ENCODE measurements around the gene NRG2.

The NRG2 gene

GRCh38 chr5:140011297-140011802, 31.7 kb downstream of the NRG2 start:
- H3K27me3 ChIP-seq (ENCODE audit: control insufficient read depth in 1 of 2, insufficient read depth in 2 of 2, low read length in 2 of 2), result no peaks in the 10 kb centered on the region
- H3K27ac ChIP-seq (ENCODE audit: low read length), result no peak overlapping the region
- H3K9ac ChIP-seq (ENCODE audit: low read length in 2 of 2), result no peak overlapping the region
- H3K4me1 ChIP-seq (ENCODE audit: control insufficient read depth, insufficient read depth, low read length), result peaks cover 3% of the 10 kb centered on the region
- no peaks in the 10 kb centered on the region for H3K9me3 ChIP-seq (ENCODE audit: control insufficient read depth in 2 of 2, low read length in 2 of 2)
- no peak overlapping the region for H3K4me3 ChIP-seq (ENCODE audit: low read length in 2 of 2)
- no peaks in the 10 kb centered on the region for H3K36me3 ChIP-seq (ENCODE audit: control insufficient read depth in 2 of 2, insufficient read depth in 2 of 2, low read length in 2 of 2)

DNA sequence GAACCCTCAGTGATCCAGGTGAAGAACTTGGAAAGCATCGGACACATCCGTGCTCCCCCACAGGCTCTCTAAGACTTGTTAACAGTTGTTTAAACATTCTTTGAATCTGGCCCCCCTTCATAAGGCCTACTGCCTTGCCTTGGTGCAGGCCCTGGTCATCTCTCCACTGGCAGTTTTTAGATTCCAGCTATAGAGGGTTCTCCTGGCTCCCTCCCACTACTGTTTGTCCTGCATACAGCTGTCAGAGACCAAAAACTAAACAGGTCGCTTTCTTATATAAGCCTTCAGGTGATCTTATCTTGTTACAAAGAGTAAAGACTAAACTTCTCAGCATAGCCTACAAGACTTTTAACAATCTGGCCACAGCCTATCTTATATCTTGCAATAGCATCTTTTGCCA, 32.3 kb downstream of the NRG2 start:
- Histone ChIP-seq H3K27me3 (ENCODE audit: control insufficient read depth in 1 of 2, insufficient read depth in 2 of 2, low read length in 2 of 2) (no peaks in the 10 kb centered on the region), H3K27ac (ENCODE audit: low read length) (no peak overlapping the region), H3K4me1 (ENCODE audit: control insufficient read depth, insufficient read depth, low read length) (peaks cover 3% of the 10 kb centered on the region), H3K4me3 (ENCODE audit: low read length in 2 of 2) (no peak overlapping the region), H3K9me3 (ENCODE audit: control insufficient read depth in 2 of 2, low read length in 2 of 2) (no peaks in the 10 kb centered on the region), H3K36me3 (ENCODE audit: control insufficient read depth in 2 of 2, insufficient read depth in 2 of 2, low read length in 2 of 2) (no peaks in the 10 kb centered on the region), H3K9ac (ENCODE audit: low read length in 2 of 2) (no peak overlapping the region)

DNA sequence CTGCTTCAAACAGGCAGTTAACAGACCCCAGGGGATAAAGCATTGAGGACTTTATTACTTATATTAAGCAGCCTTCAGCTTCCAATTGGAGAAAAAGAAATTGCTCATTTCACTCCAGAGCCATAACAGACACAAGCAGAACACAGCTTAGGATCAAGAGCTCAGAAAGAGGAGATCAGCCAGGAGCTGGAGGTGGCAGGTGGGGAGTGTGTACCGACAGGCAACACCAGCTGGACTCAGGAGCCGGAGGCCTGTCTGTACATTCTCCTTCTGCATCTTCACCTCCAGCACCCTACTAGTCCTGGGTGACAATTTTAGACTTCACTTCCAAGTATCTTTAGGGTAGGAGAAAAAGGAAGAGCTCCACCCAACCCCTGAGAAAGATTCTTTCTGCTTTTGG, 35.8 kb downstream of the NRG2 start:
- H3K9ac ChIP-seq (ENCODE audit: low read length in 2 of 2), result no peak overlapping the region
- no peaks in the 10 kb centered on the region for H3K36me3 ChIP-seq (ENCODE audit: control insufficient read depth in 2 of 2, insufficient read depth in 2 of 2, low read length in 2 of 2)
- H3K27ac ChIP-seq (ENCODE audit: low read length), result no peak overlapping the region
- H3K27me3 ChIP-seq (ENCODE audit: control insufficient read depth in 1 of 2, insufficient read depth in 2 of 2, low read length in 2 of 2), result no peaks in the 10 kb centered on the region
- no peak overlapping the region for H3K4me3 ChIP-seq (ENCODE audit: low read length in 2 of 2)
- peaks cover 6% of the 10 kb centered on the region for H3K4me1 ChIP-seq (ENCODE audit: control insufficient read depth, insufficient read depth, low read length)
- H3K9me3 ChIP-seq (ENCODE audit: control insufficient read depth in 2 of 2, low read length in 2 of 2), result no peaks in the 10 kb centered on the region

DNA sequence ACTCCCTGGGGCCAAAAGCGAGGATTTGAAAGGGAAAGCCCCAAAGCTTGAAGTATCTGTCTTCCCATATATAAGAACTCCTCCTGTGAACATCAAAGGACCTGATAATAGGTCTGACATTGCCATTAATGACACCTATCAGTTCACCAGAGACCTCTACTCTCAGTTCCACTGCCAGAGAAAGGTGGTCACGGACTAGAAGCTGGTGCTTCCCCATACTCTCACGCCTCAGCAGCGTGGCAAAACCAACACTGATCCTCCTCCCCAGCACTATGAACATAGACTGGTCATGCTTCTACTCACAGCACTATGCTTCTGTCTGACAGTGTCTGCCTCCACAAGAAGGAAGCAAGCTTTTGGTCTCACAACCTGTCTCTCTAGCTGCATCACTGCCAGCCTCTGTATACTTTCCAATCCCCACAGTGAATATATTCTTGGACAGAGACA, 37.9 kb downstream of the NRG2 start:
- no peak overlapping the region for H3K9ac ChIP-seq (ENCODE audit: low read length in 2 of 2)
- peaks cover 3% of the 10 kb centered on the region for H3K4me1 ChIP-seq (ENCODE audit: control insufficient read depth, insufficient read depth, low read length)
- H3K27ac ChIP-seq (ENCODE audit: low read length), result no peak overlapping the region
- H3K9me3 ChIP-seq (ENCODE audit: control insufficient read depth in 2 of 2, low read length in 2 of 2), result no peaks in the 10 kb centered on the region
- no peak overlapping the region for H3K4me3 ChIP-seq (ENCODE audit: low read length in 2 of 2)
- H3K27me3 ChIP-seq (ENCODE audit: control insufficient read depth in 1 of 2, insufficient read depth in 2 of 2, low read length in 2 of 2), result no peaks in the 10 kb centered on the region
- no peaks in the 10 kb centered on the region for H3K36me3 ChIP-seq (ENCODE audit: control insufficient read depth in 2 of 2, insufficient read depth in 2 of 2, low read length in 2 of 2)

- Histone ChIP-seq H3K9me3 (ENCODE audit: control insufficient read depth in 2 of 2, low read length in 2 of 2) (no peaks in the 10 kb centered on the region), H3K4me3 (ENCODE audit: low read length in 2 of 2) (no peak overlapping the region), H3K36me3 (ENCODE audit: control insufficient read depth in 2 of 2, insufficient read depth in 2 of 2, low read length in 2 of 2) (no peaks in the 10 kb centered on the region), H3K27me3 (ENCODE audit: control insufficient read depth in 1 of 2, insufficient read depth in 2 of 2, low read length in 2 of 2) (no peaks in the 10 kb centered on the region), H3K27ac (ENCODE audit: low read length) (no peak overlapping the region), H3K9ac (ENCODE audit: low read length in 2 of 2) (no peak overlapping the region), H3K4me1 (ENCODE audit: control insufficient read depth, insufficient read depth, low read length) (peaks cover 3% of the 10 kb centered on the region)
Observed at GRCh38 chr5:140004174-140004573, 38.9 kb downstream of the NRG2 start.

- Histone ChIP-seq H3K4me1 (ENCODE audit: control insufficient read depth, insufficient read depth, low read length) (peaks cover 3% of the 10 kb centered on the region), H3K4me3 (ENCODE audit: low read length in 2 of 2) (no peak overlapping the region), H3K27ac (ENCODE audit: low read length) (no peak overlapping the region), H3K36me3 (ENCODE audit: control insufficient read depth in 2 of 2, insufficient read depth in 2 of 2, low read length in 2 of 2) (no peaks in the 10 kb centered on the region), H3K9ac (ENCODE audit: low read length in 2 of 2) (no peak overlapping the region), H3K27me3 (ENCODE audit: control insufficient read depth in 1 of 2, insufficient read depth in 2 of 2, low read length in 2 of 2) (no peaks in the 10 kb centered on the region), H3K9me3 (ENCODE audit: control insufficient read depth in 2 of 2, low read length in 2 of 2) (no peaks in the 10 kb centered on the region)
Observed at GRCh38 chr5:140003519-140003918, 39.6 kb downstream of the NRG2 start.

DNA sequence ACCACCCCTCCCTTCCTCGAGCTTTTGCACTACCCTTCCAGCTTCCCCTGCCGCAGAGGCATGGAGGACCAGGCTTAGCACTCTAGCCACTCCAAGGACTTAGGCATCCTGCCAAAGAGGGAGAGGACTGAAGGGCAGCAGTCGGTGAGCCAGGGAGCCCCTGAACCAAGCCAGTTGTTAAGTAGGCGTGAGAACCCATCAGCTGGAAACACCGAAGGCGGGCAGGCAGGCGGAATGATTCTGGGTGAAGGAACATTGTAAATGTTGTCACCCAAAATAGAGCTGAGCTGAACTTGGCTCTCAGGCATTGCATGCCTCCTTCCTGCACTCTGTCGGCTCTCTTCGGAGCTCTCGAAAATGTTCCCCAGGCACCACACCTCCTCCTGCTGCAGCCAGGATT, 42.8 kb downstream of the NRG2 start:
- Histone ChIP-seq H3K27ac (ENCODE audit: low read length) (no peak overlapping the region), H3K9me3 (ENCODE audit: control insufficient read depth in 2 of 2, low read length in 2 of 2) (no peaks in the 10 kb centered on the region)

DNA sequence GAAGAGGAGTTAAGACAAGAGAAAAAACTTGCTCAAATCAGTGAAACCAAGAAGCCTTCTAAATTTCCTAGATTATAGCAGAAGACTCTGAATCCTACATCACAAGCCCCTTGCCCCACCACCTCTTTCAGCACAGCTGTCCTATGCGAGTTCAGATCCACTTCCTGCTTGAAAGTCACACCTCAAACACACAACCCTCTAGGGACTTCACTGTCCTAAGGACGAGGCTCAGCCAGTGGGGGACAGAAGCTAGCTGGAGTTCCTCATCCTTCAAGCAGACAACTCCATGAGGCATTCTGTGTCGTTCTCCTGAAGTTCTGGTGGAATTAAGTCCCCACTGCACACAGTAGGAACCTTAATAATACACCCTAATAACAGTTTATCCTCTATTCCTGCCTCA, 44.3 kb downstream of the NRG2 start:
- no peaks in the 10 kb centered on the region for H3K4me1 ChIP-seq (ENCODE audit: control insufficient read depth, insufficient read depth, low read length)

More for the DNA sequence above, 42.8 kb downstream of the NRG2 start:
- Histone ChIP-seq H3K27me3 (ENCODE audit: control insufficient read depth in 1 of 2, insufficient read depth in 2 of 2, low read length in 2 of 2) (no peaks in the 10 kb centered on the region), H3K4me3 (ENCODE audit: low read length in 2 of 2) (peak overlapping the region in 1 of 2 donors; percentile 29), H3K4me1 (ENCODE audit: control insufficient read depth, insufficient read depth, low read length) (no peaks in the 10 kb centered on the region), H3K36me3 (ENCODE audit: control insufficient read depth in 2 of 2, insufficient read depth in 2 of 2, low read length in 2 of 2) (no peaks in the 10 kb centered on the region), H3K9ac (ENCODE audit: low read length in 2 of 2) (no peak overlapping the region)

GRCh38 chr5:139997276-139997675, 45.8 kb downstream of the NRG2 start:
- Histone ChIP-seq H3K9ac (ENCODE audit: low read length in 2 of 2) (no peak overlapping the region), H3K4me3 (ENCODE audit: low read length in 2 of 2) (no peak overlapping the region), H3K9me3 (ENCODE audit: control insufficient read depth in 2 of 2, low read length in 2 of 2) (no peaks in the 10 kb centered on the region), H3K27ac (ENCODE audit: low read length) (no peak overlapping the region), H3K27me3 (ENCODE audit: control insufficient read depth in 1 of 2, insufficient read depth in 2 of 2, low read length in 2 of 2) (no peaks in the 10 kb centered on the region), H3K4me1 (ENCODE audit: control insufficient read depth, insufficient read depth, low read length) (no peaks in the 10 kb centered on the region), H3K36me3 (ENCODE audit: control insufficient read depth in 2 of 2, insufficient read depth in 2 of 2, low read length in 2 of 2) (no peaks in the 10 kb centered on the region)

More for the DNA sequence above, 44.3 kb downstream of the NRG2 start:
- Histone ChIP-seq H3K27me3 (ENCODE audit: control insufficient read depth in 1 of 2, insufficient read depth in 2 of 2, low read length in 2 of 2) (no peaks in the 10 kb centered on the region), H3K4me3 (ENCODE audit: low read length in 2 of 2) (no peak overlapping the region), H3K9me3 (ENCODE audit: control insufficient read depth in 2 of 2, low read length in 2 of 2) (no peaks in the 10 kb centered on the region), H3K27ac (ENCODE audit: low read length) (no peak overlapping the region), H3K36me3 (ENCODE audit: control insufficient read depth in 2 of 2, insufficient read depth in 2 of 2, low read length in 2 of 2) (no peaks in the 10 kb centered on the region), H3K9ac (ENCODE audit: low read length in 2 of 2) (no peak overlapping the region)

- Histone ChIP-seq H3K4me1 (ENCODE audit: control insufficient read depth, insufficient read depth, low read length) (no peaks in the 10 kb centered on the region), H3K4me3 (ENCODE audit: low read length in 2 of 2) (no peak overlapping the region), H3K27ac (ENCODE audit: low read length) (no peak overlapping the region), H3K36me3 (ENCODE audit: control insufficient read depth in 2 of 2, insufficient read depth in 2 of 2, low read length in 2 of 2) (no peaks in the 10 kb centered on the region), H3K9ac (ENCODE audit: low read length in 2 of 2) (no peak overlapping the region), H3K9me3 (ENCODE audit: control insufficient read depth in 2 of 2, low read length in 2 of 2) (no peaks in the 10 kb centered on the region), H3K27me3 (ENCODE audit: control insufficient read depth in 1 of 2, insufficient read depth in 2 of 2, low read length in 2 of 2) (no peaks in the 10 kb centered on the region)
Observed at GRCh38 chr5:139995929-139996328, 47.2 kb downstream of the NRG2 start.

GRCh38 chr5:139994234-139994633, 48.9 kb downstream of the NRG2 start:
- no peak overlapping the region for H3K27ac ChIP-seq (ENCODE audit: low read length)
- no peaks in the 10 kb centered on the region for H3K36me3 ChIP-seq (ENCODE audit: control insufficient read depth in 2 of 2, insufficient read depth in 2 of 2, low read length in 2 of 2)
- H3K27me3 ChIP-seq (ENCODE audit: control insufficient read depth in 1 of 2, insufficient read depth in 2 of 2, low read length in 2 of 2), result no peaks in the 10 kb centered on the region
- no peaks in the 10 kb centered on the region for H3K4me1 ChIP-seq (ENCODE audit: control insufficient read depth, insufficient read depth, low read length)
- H3K4me3 ChIP-seq (ENCODE audit: low read length in 2 of 2), result no peak overlapping the region
- H3K9me3 ChIP-seq (ENCODE audit: control insufficient read depth in 2 of 2, low read length in 2 of 2), result no peaks in the 10 kb centered on the region
- H3K9ac ChIP-seq (ENCODE audit: low read length in 2 of 2), result no peak overlapping the region
